ENCODE results near the gene TMF1. TPM values are rescaled to one million over a fixed set of nuclear protein-coding genes. Genes with fewer than 3 reads are reported as not detected.

TMF1 gene
- 18.7 TPM for total RNA-seq (2021; ENCODE audit: unreplicated experiment)
- 8.0 TPM for polyA plus RNA-seq (2012; ENCODE audit: insufficient read length)
- Bru-seq, nascent RNA, result percentile 79 among the genes with signal in this experiment
- percentile 88 among the genes with signal in this experiment for BruChase-seq, experiment 1, labeled RNA remaining after a 2-hour chase
- BruChase-seq, experiment 2, labeled RNA remaining after a 6-hour chase, result percentile 88 among the genes with signal in this experiment
- long read RNA-seq, full-length matches to known transcripts, result 22 of 48 reads
- long read RNA-seq, partial matches to known transcripts, result 16 of 48 reads
- long read RNA-seq, other reads (novel, unspliced or antisense), result 10 of 48 reads

DNA sequence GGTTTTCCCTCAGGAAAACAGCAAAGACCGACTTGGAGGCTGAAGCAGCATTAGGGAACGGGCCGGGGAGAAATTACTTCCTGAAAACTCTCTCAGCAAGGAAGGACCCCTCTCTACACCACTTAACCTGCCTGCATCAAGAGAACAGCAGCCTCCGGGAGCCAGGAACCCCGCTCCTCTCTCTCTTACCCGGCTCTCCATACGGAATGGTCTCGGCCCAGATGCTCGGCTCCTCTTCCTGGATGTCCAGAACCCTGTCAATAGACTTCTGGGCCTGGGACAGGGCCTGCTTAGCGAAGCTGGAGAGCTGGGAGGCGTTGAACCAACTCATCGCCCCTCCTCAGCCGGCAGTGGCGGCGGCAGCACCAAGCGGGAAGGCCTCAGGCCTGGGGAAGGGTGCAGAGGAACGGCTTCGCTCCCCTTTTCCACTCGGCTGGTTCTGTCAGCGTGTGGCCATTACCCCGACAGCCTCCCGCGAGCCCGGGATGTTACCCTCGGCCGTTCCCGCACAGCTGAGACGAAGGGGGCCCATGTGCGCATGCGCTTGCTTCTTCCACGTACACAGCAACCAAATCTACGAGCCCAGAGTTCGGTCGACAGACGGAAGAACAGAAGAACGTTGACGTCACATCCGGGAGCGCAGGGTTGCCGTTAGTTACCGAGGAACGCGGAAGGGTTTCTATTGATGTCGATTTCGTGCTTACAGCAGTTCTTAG, at the start of gene TMF1:
TSS of gene TMF1 (minus strand) at position 578 of the 716 bp plus-strand sequence. CDS start at position 331, 247 bp downstream.
- TF ChIP-seq POLR2AphosphoS5 (IDR thresholded peaks at IDR 0.05; ENCODE audit: low read depth, low read length) (peak; percentile 72), TCF7L2 (IDR thresholded peaks at IDR 0.05; ENCODE audit: low read depth, low read length) (peak; percentile 61), REST (IDR thresholded peaks at IDR 0.05; ENCODE audit: insufficient read depth in 1 of 2, low read depth in 2 of 2, low read length in 1 of 2) (no peak), SIN3A (IDR thresholded peaks at IDR 0.05; ENCODE audit: borderline replicate concordance, insufficient read depth, low read depth, low read length) (0 out of 2 replicates have a peak, but pooled peaks have one; percentile 26)
- TF ChIP-seq, protein P1, sequence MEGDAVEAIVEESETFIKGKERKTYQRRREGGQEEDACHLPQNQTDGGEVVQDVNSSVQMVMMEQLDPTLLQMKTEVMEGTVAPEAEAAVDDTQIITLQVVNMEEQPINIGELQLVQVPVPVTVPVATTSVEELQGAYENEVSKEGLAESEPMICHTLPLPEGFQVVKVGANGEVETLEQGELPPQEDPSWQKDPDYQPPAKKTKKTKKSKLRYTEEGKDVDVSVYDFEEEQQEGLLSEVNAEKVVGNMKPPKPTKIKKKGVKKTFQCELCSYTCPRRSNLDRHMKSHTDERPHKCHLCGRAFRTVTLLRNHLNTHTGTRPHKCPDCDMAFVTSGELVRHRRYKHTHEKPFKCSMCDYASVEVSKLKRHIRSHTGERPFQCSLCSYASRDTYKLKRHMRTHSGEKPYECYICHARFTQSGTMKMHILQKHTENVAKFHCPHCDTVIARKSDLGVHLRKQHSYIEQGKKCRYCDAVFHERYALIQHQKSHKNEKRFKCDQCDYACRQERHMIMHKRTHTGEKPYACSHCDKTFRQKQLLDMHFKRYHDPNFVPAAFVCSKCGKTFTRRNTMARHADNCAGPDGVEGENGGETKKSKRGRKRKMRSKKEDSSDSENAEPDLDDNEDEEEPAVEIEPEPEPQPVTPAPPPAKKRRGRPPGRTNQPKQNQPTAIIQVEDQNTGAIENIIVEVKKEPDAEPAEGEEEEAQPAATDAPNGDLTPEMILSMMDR (IDR thresholded peaks at IDR 0.05), result no peak
- intact Hi-C loops (cut with micrococcal nuclease; ENCODE audit: unreplicated experiment), result no loop called here
- BruUV-seq (replicated peaks), result no TSS peak
- Histone ChIP-seq H3K4me3 (ENCODE audit: low read depth in 2 of 2, low read length in 2 of 2) (peak within 1 kb of the TSS; percentile 92 to 95), H3K36me3 (ENCODE audit: control insufficient read depth, insufficient read depth, low read length) (peaks cover 23% of the 10 kb centered on the region), H3K9me3 (ENCODE audit: control insufficient read depth, insufficient read depth, low read depth, low read length) (no peaks in the 10 kb centered on the region), H3K4me1 (ENCODE audit: control insufficient read depth, insufficient read depth, low read length) (peaks cover 3% of the 10 kb centered on the region; the same call in 1 of the 2 replicates), H3K27me3 (ENCODE audit: control insufficient read depth, insufficient read depth, low read length) (no peaks in the 10 kb centered on the region), H3K27ac (ENCODE audit: low read length) (peak within 1 kb of the TSS; percentile 90)
- ChIA-PET CTCF (interaction anchor here (0.6 kb wide), 1 partner anchor 32 kb away, joined by 3 read pairs; no protein-coding TSS in a partner anchor), POLR2A (interaction anchor here (0.7 kb wide), 1 partner anchor 38 kb away, joined by 5 read pairs; the partner anchor contains the start of gene EOGT)
- in situ Hi-C loops (cut with HindIII; ENCODE audit: low pct_unique_long_range_greater_than_20kb, low sequenced_read_pairs), result no loop called here
- ATAC-seq, result peak; percentile 96
- DNase-seq (ENCODE audit: low read depth, low spot score), result peak; percentile 89

- Histone ChIP-seq H3K9me3 (ENCODE audit: control insufficient read depth, insufficient read depth, low read depth, low read length) (no peaks in the 10 kb centered on the region), H3K36me3 (ENCODE audit: control insufficient read depth, insufficient read depth, low read length) (no peaks in the 10 kb centered on the region; the same call in 1 of the 2 replicates), H3K27ac (ENCODE audit: low read length) (no peak overlapping the region), H3K27me3 (ENCODE audit: control insufficient read depth, insufficient read depth, low read length) (no peaks in the 10 kb centered on the region), H3K4me1 (ENCODE audit: control insufficient read depth, insufficient read depth, low read length) (no peaks in the 10 kb centered on the region), H3K4me3 (ENCODE audit: low read depth in 2 of 2, low read length in 2 of 2) (no peak overlapping the region)
- ATAC-seq, result no peak
- intact Hi-C loops (cut with micrococcal nuclease; ENCODE audit: unreplicated experiment), result no loop called here
- no peak for DNase-seq (ENCODE audit: low read depth, low spot score)
- BruUV-seq (replicated peaks), result no TSS peak
- CTCF ChIA-PET, result no interaction called here
- POLR2A ChIA-PET, result no interaction called here
- in situ Hi-C loops (cut with HindIII; ENCODE audit: low pct_unique_long_range_greater_than_20kb, low sequenced_read_pairs), result no loop called here
- TF ChIP-seq, protein P1 (IDR thresholded peaks at IDR 0.05), result no peak
- no peak for TF ChIP-seq TCF7L2 (IDR thresholded peaks at IDR 0.05; ENCODE audit: low read depth, low read length)
- TF ChIP-seq SIN3A (IDR thresholded peaks at IDR 0.05; ENCODE audit: borderline replicate concordance, insufficient read depth, low read depth, low read length), result no peak
- no peak for TF ChIP-seq POLR2AphosphoS5 (IDR thresholded peaks at IDR 0.05; ENCODE audit: low read depth, low read length)
- no peak for TF ChIP-seq REST (IDR thresholded peaks at IDR 0.05; ENCODE audit: insufficient read depth in 1 of 2, low read depth in 2 of 2, low read length in 1 of 2)
Measured at GRCh38 chr3:69099576-69099975, 47.4 kb upstream of the TMF1 start.
